Astrocyte of the cerebellum (primary cell): ENCODE results near the gene MAP6.

Experiments
- DNase-seq: peaks from one replicate; pipeline ENCODE4 v3.0.0-alpha.2; 2011; ENCODE audit warnings: low read depth
- H3K4me3 ChIP-seq: 2 replicates; pipeline ENCODE4 v1.5.1; 2011; ENCODE audit warnings: mild to moderate bottlenecking, low read depth, low read length, moderate library complexity
- in situ Hi-C: cut with HindIII; loops from 2 replicates; pipeline ENCODE4 v1.10.0; 2017; ENCODE audit warnings: low sequenced_read_pairs
- TF ChIP-seq, protein P1 (sequence below): IDR thresholded peaks from 2 replicates; pipeline ENCODE4 v1.5.1; 2012; ENCODE audit warnings: low read length, low read depth, moderate library complexity, mild to moderate bottlenecking; ENCODE audit errors: missing control alignments

MAP6 gene

GRCh38 chr11:75679566-75679965, 10.7 kb upstream of the MAP6 start:
- TF ChIP-seq, protein P1, sequence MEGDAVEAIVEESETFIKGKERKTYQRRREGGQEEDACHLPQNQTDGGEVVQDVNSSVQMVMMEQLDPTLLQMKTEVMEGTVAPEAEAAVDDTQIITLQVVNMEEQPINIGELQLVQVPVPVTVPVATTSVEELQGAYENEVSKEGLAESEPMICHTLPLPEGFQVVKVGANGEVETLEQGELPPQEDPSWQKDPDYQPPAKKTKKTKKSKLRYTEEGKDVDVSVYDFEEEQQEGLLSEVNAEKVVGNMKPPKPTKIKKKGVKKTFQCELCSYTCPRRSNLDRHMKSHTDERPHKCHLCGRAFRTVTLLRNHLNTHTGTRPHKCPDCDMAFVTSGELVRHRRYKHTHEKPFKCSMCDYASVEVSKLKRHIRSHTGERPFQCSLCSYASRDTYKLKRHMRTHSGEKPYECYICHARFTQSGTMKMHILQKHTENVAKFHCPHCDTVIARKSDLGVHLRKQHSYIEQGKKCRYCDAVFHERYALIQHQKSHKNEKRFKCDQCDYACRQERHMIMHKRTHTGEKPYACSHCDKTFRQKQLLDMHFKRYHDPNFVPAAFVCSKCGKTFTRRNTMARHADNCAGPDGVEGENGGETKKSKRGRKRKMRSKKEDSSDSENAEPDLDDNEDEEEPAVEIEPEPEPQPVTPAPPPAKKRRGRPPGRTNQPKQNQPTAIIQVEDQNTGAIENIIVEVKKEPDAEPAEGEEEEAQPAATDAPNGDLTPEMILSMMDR, result no peak
- H3K4me3 ChIP-seq, result no peak overlapping the region
- no peak for DNase-seq
- in situ Hi-C loops, result no loop called here

DNA sequence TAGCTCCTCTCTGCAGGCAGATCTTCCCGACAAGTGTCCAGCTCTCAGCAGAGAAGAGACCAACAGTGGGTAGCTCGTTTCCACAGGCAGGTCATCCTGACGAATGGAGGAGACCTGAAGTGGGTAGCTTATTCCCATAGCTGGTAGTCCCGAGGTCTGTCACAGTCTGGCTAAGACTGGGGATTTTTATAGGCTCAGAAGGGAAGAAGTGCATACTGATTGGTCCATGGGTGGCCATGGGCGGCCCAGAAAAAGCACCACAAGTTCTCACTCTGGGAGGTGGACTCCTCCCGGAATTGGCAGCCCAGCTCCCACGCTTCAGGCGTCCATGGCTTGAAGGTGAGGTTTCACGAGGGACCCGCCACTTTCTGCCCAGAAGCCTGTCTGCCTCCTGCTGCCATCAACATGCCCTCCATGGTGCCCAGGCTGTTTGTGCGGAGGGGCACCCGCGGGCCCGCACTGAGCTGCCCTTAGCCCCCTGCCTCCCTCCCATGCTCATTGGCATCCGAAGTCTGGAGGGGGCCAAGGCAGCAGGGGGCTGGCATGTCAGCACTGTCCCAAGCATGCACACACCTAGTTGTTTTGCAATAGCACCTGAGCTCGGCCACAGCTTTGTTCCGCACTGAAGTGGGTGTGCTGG, 9.9 kb upstream of the MAP6 start:
- in situ Hi-C loops, result no loop called here
- DNase-seq, result no peak
- H3K4me3 ChIP-seq, result no peak overlapping the region
- TF ChIP-seq, protein P1, result no peak

- in situ Hi-C loops, result no loop called here
- DNase-seq, result no peak
- no peak overlapping the region for H3K4me3 ChIP-seq
- TF ChIP-seq, protein P1, result no peak
These were observed 9.1 kb upstream of the MAP6 start for GRCh38 chr11:75677909-75678308.

DNA sequence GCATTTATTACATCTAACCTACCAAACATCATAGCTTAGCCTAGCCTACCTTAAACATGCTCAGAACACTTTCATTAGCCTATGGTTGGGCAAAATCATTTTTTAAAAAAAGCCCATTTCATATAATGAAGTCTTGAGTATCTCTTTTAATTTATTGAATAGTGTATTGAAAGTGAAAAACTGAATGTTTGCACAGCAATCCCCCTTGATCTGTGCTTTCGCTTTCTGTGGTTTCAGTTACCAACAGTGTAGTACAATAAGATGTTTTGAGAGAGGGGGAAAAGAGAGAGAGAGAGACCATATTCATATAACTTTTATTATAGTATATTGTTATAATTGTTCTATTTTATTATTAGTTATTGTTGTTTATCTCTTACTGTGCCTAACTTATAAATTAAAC, 8.4 kb upstream of the MAP6 start:
- in situ Hi-C loops, result no loop called here
- no peak overlapping the region for H3K4me3 ChIP-seq
- no peak for DNase-seq
- TF ChIP-seq, protein P1, result no peak

- TF ChIP-seq, protein P1, result no peak
These were observed 5.2 kb upstream of the MAP6 start for GRCh38 chr11:75673977-75674582.

DNA sequence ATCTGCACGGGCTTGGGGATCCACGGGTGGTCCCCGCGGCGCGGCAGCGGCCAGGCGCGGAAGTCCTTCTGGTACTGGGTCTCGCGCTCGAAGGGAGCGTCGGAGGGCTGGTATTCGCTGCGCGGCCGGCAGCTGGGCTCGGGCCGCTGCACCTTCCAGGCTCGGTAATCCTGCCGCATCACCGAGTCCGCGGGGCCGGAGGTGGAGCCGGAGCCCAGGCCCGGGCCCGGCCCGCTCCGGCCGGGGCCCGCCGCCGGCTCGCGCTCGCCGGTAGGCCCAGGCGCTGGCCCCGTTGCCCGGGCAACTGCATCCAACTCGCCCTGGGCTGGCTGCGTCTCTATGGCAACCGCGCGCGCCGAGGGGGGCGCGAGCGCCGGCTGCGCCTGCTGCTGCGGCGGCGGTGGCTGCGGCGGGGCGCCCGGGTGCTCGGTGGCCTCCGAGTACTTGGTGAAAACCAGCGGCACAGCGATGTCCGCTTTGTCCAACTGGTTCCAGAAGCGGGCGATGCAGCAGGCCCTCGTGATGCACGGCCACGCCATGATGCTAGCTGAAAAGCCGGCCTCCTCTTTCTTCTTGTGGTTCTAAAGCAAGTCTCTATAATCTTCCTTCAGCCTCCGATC, 897 bp downstream of the MAP6 start:
- in situ Hi-C loops, result no loop called here
- H3K4me3 ChIP-seq, result peak overlapping the region; percentile 30
- TF ChIP-seq, protein P1, result no peak
- no peak for DNase-seq

More at GRCh38 chr11:75673977-75674582, 5.2 kb upstream of the MAP6 start:
- in situ Hi-C loops, result no loop called here
- H3K4me3 ChIP-seq, result no peak overlapping the region
- no peak for DNase-seq
